ENCODE data around the gene INHBA. TPM values are rescaled to one million over a fixed set of nuclear protein-coding genes. Genes with fewer than 3 reads are reported as not detected.

Gene INHBA
- total RNA-seq, 1 experiment from 2014 or later = 1.7 TPM

- Histone ChIP-seq H3K9ac (ENCODE audit: extremely low read depth, insufficient read length, low read length) (no peak overlapping the region), H2BK20ac (ENCODE audit: low read depth, low read length, poor library complexity, severe bottlenecking) (no peak overlapping the region), H4K20me1 (ENCODE audit: control insufficient read depth, insufficient read depth, insufficient read length) (no peaks in the 10 kb centered on the region), H4K5ac (ENCODE audit: insufficient read length, low read depth, low read length) (no peak overlapping the region), H3K79me1 (ENCODE audit: insufficient read depth, low read depth, low read length, poor library complexity, severe bottlenecking) (no peaks in the 10 kb centered on the region), H3T11ph (ENCODE audit: low read length) (no peak overlapping the region), H4K91ac (ENCODE audit: insufficient read length, low read depth, low read length) (no peak overlapping the region), H2BK15ac (ENCODE audit: low read depth, low read length) (no peak overlapping the region), H2BK5ac (ENCODE audit: insufficient read length, low read length) (no peak overlapping the region), H2AFZ (ENCODE audit: low read length) (no peak overlapping the region), H3K79me2 (ENCODE audit: insufficient read depth, low read length) (no peaks in the 10 kb centered on the region), H3K4ac (ENCODE audit: low read depth, low read length) (no peak overlapping the region), H2BK120ac (ENCODE audit: low read depth, low read length, poor library complexity, severe bottlenecking) (no peak overlapping the region), H3K27me3 (ENCODE audit: insufficient read depth, low read length) (no peaks in the 10 kb centered on the region), H3K23me2 (ENCODE audit: insufficient read length, low read depth, low read length, poor library complexity, severe bottlenecking) (no peaks in the 10 kb centered on the region), H3K4me2 (ENCODE audit: insufficient read depth, insufficient read length, low read length) (no peak overlapping the region), H3K4me1 (ENCODE audit: insufficient read depth, low read length) (no peaks in the 10 kb centered on the region), H2AK5ac (ENCODE audit: insufficient read length, low read length) (no peak overlapping the region), H3K56ac (ENCODE audit: insufficient read length, low read depth, low read length) (no peak overlapping the region), H3K27ac (ENCODE audit: insufficient read length, low read depth, low read length) (no peak overlapping the region), H2BK12ac (ENCODE audit: insufficient read length, low read depth, low read length) (no peak overlapping the region), H4K8ac (replicated peaks; ENCODE audit: insufficient read length, low read depth, low read length) (no peak overlapping the region), H3K9me3 (ENCODE audit: control insufficient read depth, low read depth, low read length) (no peaks in the 10 kb centered on the region), H3K14ac (ENCODE audit: insufficient read depth, low read length) (no peak overlapping the region), H3K23ac (ENCODE audit: insufficient read length, low read depth, low read length) (no peak overlapping the region), H3K18ac (ENCODE audit: insufficient read length, low read depth, low read length) (no peak overlapping the region)
- no peak overlapping the region for H3K4me3 Mint-ChIP-seq
- H3K27ac Mint-ChIP-seq = peak overlapping the region in 1 of 3 experiments; percentile 52; a peak in 1 of 7 replicates
- H3K4me1 Mint-ChIP-seq = peaks cover 34% of the 10 kb centered on the region in 2 experiments
- no peaks in the 10 kb centered on the region; a peak in 1 of 7 replicates for H3K36me3 Mint-ChIP-seq (ENCODE audit: insufficient read depth in 1 of 3, low read depth in 3 of 3)
- no CpG with 5 or more reads among the region's 7 CpGs for WGBS (ENCODE audit: extremely low coverage, insufficient read length, low lambda C conversion rate)
- H3K27me3 Mint-ChIP-seq (ENCODE audit: low read depth) = peaks cover 3% of the 10 kb centered on the region
- no peaks in the 10 kb centered on the region for H3K9me3 Mint-ChIP-seq
- DNase-seq = no peak
- no peak for TF ChIP-seq CTCF (conservative IDR thresholded peaks at IDR 0.05)
Measured at GRCh38 chr7:41692251-41692650, 10.6 kb downstream of the INHBA start.
